Activated naive CD4-positive, alpha-beta T cell treated with anti-CD3 and anti-CD28 coated beads, Interleukin-2, amount 50 U/mL, for 72 hours (primary cell): ENCODE data around the gene MAVS. TPM values are rescaled to one million over a fixed set of nuclear protein-coding genes. Genes with fewer than 3 reads are reported as not detected.
A peak's percentile ranks its signal among the peaks of the same experiment; 100 is the strongest.

Source experiments
- ATAC-seq, 2 donors: fragments of 150-1000 bp; cut with Tn5 transposase; 2 replicates each; pipeline ENCODE4 v1.10.0; 2021; ENCODE audit warnings: mild to moderate bottlenecking in 2 of 2, moderate library complexity in 2 of 2
- DNase-seq, 2 donors: peaks; one replicate each; pipeline ENCODE4 v3.0.0; 2021 to 2022; ENCODE audit warnings: low spot score in 2 of 2
- H3K27ac Mint-ChIP-seq, 2 donors: one replicate each; pipeline ENCODE4 v1.8.0; 2022; ENCODE audit warnings: mild to moderate bottlenecking in 2 of 2, mixed read lengths in 2 of 2
- H3K36me3 Mint-ChIP-seq, 2 donors: one replicate each; pipeline ENCODE4 v1.8.0; 2022; ENCODE audit warnings: mixed read lengths in 2 of 2
- H3K9me3 Mint-ChIP-seq, 2 donors: one replicate each; pipeline ENCODE4 v1.8.0; 2022; ENCODE audit warnings: mixed read lengths in 2 of 2
- total RNA-seq, 2 donors: library from RNA; stranded (reverse); gene quantifications; one replicate each; pipeline ENCODE4 v1.2.3, GENCODE V29; 2022

Gene MAVS
- total RNA-seq: 10 to 100 TPM; 22.5 to 30.1 TPM

DNA sequence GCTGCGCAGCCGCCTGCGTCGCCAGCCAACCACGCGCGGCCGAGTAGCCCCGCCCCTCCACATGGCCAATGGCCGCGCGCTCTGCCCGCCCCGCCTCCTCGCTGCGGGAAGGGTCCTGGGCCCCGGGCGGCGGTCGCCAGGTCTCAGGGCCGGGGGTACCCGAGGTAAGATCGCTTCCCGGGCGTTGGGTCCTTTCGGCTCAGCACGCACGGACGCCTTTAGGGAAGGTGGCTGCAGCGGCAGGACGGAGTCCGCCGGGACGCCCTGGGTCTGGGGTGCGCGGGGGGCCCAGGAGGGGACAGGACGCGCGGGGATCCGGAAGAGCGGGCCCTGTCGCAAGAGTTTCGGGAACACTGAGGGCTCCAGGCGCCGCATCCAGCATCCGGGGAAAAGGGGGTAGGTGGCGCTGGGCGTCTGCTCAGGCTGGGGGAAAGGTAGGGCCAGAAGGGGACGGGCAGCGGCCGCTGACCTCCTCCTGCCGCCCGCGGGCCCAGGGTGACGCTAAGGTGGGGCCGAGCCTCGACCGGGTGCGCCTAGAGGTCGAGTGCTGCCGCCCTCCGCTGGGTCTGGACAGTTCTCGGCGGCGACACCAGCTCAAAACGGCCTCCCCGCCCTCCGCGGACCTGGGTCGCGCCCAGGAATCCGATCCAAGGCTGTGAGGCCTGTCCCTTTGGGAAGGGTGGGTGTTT is at the start of gene MAVS:
Gene MAVS, plus strand, starts transcription at position 95 of the 689 bp plus-strand sequence. CDS start 7,791 bp downstream, outside the sequence.
- peak within 1 kb of the TSS; percentile 93 to 95 for H3K27ac Mint-ChIP-seq
- peaks cover 0 to 6% of the 10 kb centered on the region in 2 donors for H3K36me3 Mint-ChIP-seq
- no peaks in the 10 kb centered on the region for H3K9me3 Mint-ChIP-seq
- DNase-seq (peak; percentile 90 to 92), ATAC-seq (peak; percentile 98 to 99)

DNA sequence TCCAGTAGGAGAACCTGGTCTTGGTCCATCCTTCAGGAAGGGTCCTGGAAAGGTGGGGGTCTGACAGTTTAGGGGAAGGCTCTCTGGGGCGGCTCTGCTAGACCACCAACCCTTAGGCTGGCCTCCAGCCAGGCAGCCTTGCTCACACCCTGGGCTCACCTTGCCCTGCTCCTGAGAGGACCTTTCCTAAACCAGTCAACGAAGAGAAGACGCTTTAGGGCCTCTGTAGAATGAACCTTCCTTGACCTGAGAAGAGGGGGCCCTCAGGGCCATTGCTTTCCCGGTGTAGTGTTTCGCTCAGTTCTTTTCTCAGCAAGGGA is 49.4 kb upstream of the MAVS start:
- ATAC-seq (no peak), DNase-seq (no peak)
- Mint-ChIP-seq H3K36me3 (peaks cover 35 to 39% of the 10 kb centered on the region in 2 donors), H3K27ac (peak overlapping the region; percentile 86 to 99), H3K9me3 (no peaks in the 10 kb centered on the region)

DNA sequence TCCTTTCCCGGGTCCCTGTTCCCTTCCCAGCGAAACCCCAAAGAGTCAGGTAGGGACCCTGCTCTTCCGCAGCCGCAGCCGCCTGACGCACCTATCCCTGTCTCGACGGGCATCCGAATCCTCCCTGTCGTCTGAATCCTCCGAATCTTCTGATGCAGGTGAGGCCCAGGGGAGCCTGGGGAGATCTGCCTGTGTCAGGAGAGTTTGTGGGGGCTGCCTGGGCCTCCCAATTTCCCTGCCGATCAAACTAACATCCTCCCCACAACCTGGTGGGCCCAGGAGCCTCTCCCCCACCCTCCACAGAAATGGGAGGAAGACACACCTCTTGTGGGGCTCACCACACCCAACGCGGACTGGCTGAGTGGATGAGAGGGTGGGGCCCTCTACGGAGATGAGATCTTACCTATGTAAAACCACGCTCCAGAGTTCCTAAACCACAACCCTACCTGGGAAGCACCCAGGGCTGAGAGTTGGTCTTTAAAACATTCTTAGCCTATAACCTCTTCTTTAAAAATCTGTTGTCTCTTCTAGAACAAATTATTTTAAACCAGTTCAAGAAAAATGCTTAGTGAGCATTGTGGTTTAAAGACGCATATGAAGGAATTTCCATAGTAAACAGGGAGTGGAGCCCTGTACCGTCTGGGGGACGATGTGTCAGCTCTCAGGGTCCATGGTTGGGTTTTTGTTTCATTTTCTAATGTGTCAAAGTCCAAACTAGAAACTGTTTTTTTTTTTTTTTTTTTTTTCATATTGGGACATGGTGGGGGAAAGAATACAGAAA is 48.9 kb upstream of the MAVS start:
- H3K36me3 Mint-ChIP-seq: peaks cover 41 to 43% of the 10 kb centered on the region in 2 donors
- ATAC-seq: peak; percentile 21 to 22

DNA sequence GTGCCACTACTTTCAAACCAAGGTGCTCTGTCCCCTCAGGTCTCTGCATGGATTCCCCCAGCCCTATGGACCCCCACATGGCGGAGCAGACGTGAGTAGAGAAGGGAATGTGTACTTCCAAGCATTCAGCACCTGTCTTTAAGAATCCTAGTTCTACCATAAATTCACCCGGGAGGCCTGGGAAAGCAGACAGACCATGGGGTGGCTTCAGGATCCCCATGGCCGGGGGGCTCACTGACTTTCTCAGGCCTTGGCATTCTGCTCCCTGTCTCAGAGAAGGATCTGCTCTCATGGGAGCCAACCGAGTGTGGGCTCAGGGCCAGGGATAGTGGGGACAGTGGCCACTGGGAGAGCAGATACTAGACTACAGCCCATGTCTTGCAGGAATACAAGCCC is 48.3 kb upstream of the MAVS start:
- Mint-ChIP-seq H3K36me3 (peaks cover 44 to 45% of the 10 kb centered on the region in 2 donors), H3K27ac (peak overlapping the region; percentile 86 to 99), H3K9me3 (no peaks in the 10 kb centered on the region)
- DNase-seq (no peak), ATAC-seq (no peak)

More for the DNA sequence above, 48.9 kb upstream of the MAVS start:
- no peak for DNase-seq
- Mint-ChIP-seq H3K9me3 (no peaks in the 10 kb centered on the region), H3K27ac (peak overlapping the region; percentile 86 to 99)

DNA sequence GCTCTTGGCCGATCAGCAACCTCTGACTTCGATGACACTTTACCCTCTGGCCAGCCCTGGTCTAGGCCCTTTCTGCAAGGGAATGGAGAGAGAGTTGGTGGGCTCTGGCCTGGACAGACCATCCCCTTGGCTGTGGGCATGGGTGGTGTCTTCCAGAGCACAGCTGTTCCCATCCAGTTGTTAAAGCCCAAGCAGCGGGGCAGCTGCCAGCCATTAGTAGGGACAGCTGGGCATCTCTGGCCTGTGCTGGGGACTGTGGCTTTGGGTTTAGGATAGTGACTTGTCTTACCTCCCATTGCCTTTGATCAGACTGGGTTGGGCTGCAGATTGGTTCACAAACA is 47.8 kb upstream of the MAVS start:
- peak overlapping the region; percentile 86 to 99 for H3K27ac Mint-ChIP-seq
- no peaks in the 10 kb centered on the region for H3K9me3 Mint-ChIP-seq
- ATAC-seq: no peak

DNA sequence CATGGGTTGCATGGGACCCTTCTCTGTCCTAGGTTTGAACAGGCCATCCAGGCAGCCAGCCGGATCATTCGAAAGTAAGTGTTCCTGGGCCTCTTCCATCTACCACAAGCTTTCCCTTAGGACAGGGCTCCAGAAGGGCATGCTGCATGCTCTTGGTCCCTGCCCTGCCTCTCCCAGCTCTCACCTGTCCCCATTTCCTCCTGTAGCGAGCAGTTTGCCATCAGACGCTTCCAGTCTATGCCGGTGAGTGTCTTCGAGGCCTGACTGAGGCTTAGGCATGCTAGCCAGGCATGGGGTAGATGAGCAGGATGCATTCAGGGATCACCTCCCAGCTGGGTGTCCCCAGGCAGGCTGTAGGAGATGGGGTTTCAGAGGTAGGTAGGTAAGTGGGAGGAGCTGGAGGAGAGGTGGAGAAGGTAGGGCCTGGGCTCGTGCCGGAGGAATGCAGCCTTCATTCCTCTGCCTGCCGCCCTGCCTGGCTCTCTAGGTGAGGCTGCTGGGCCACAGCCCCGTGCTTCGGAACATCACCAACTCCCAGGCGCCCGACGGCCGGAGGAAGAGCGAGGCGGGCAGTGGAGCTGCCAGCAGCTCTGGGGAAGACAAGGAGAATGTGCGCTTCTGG is 46.3 kb upstream of the MAVS start:
- Mint-ChIP-seq H3K36me3 (peaks cover 50 to 59% of the 10 kb centered on the region in 2 donors), H3K27ac (peak overlapping the region; percentile 86 to 92), H3K9me3 (no peaks in the 10 kb centered on the region)
- ATAC-seq (no peak), DNase-seq (no peak)

More for the DNA sequence above, 47.8 kb upstream of the MAVS start:
- H3K36me3 Mint-ChIP-seq: peaks cover 45 to 49% of the 10 kb centered on the region in 2 donors
- DNase-seq: no peak

DNA sequence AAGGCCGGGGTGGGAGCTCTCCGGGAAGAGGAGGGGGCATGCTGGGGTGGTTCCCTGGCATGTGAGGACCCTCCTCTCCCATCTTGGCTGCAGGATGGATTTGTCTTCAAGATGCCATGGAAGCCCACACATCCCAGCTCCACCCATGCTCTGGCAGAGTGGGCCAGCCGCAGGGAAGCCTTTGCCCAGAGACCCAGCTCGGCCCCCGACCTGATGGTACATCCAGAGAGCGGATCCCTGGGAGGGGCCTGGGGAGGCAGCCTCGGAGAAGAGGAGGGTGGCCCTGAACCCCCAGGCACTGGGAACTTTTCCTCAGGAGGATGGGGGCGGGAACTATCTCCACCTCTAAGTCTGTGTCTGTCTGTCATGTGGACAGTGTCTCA is 45.8 kb upstream of the MAVS start:
- ATAC-seq: no peak
- no peak for DNase-seq
- H3K36me3 Mint-ChIP-seq: peaks cover 50 to 64% of the 10 kb centered on the region in 2 donors
- peak overlapping the region in 1 of 2 donors; percentile 86 for H3K27ac Mint-ChIP-seq
- H3K9me3 Mint-ChIP-seq: no peaks in the 10 kb centered on the region

DNA sequence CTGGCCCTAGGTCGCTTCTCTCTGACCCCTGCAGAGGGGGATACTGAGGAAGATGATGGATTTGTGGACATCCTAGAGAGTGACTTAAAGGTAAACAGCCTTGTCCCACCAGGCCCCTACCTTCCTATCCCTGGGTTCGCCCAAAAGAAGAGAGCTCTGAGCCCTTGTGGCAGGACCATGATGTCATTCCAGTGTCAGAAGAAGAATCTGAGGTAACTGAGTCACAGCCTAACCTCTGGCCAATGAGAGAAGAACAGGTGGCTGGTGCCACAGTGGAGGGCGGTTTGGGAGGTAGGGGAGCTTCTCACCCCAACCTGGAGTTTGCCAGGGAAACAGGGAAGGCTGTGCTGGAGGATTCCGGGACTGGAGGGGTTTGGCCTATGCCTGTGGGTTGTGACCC is 45.3 kb upstream of the MAVS start:
- no peaks in the 10 kb centered on the region for H3K9me3 Mint-ChIP-seq
- DNase-seq (no peak), ATAC-seq (peak in 1 of 2 donors; percentile 11)
- H3K27ac Mint-ChIP-seq: peak overlapping the region in 1 of 2 donors; percentile 86
- peaks cover 50 to 68% of the 10 kb centered on the region in 2 donors for H3K36me3 Mint-ChIP-seq

DNA sequence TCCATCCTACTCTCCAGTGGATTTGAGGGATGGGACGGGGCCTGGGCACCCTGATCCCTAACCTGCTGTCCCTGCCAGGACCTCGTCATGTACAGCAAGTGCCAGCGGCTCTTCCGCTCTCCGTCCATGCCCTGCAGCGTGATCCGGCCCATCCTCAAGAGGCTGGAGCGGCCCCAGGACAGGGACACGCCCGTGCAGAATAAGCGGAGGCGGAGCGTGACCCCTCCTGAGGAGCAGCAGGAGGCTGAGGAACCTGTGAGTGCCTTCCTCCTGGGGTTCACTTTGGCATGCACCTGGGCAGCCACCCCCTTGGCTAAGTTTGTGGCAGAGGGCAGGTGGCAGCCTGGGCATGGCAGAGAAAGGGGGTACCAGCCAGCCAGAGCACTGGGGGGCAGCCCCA is 44.8 kb upstream of the MAVS start:
- ATAC-seq: no peak
- Mint-ChIP-seq H3K36me3 (peaks cover 49 to 66% of the 10 kb centered on the region in 2 donors), H3K27ac (peak overlapping the region in 1 of 2 donors; percentile 86), H3K9me3 (no peaks in the 10 kb centered on the region)
- no peak for DNase-seq

DNA sequence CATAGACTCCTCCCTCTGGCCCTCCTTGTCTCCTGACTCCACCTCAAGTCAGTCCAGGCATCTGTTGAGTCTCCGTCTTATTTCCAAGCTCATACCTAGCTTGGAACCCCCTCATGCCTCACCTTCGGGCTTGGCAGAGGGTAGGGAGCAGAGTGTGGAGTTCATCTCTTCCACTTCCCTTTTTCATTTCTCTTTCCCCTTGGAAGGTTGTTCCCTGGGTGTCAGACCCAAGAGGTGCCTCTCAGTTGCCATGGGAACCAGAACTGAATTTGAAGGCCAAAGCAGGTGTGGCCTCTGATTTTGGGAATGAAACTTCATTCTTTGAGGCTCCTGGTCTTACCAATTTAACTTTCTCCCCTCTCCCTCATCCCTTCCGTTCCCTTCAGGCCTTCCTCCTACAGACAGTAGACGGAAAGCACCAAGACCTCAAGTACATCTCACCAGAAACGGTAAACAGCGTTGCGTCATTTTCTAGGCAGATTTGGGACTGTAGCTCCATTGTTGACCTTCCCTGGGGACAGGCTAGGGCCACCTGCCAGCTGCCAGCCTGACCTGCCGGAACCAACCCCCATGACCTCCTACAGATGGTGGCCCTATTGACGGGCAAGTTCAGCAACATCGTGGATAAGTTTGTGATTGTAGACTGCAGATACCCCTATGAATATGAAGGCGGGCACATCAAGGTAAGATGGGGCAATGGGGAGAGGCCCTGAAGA is 44.0 kb upstream of the MAVS start:
- DNase-seq: no peak
- Mint-ChIP-seq H3K27ac (peak overlapping the region; percentile 67 to 86), H3K36me3 (peaks cover 41 to 58% of the 10 kb centered on the region in 2 donors), H3K9me3 (no peaks in the 10 kb centered on the region)
- no peak for ATAC-seq

DNA sequence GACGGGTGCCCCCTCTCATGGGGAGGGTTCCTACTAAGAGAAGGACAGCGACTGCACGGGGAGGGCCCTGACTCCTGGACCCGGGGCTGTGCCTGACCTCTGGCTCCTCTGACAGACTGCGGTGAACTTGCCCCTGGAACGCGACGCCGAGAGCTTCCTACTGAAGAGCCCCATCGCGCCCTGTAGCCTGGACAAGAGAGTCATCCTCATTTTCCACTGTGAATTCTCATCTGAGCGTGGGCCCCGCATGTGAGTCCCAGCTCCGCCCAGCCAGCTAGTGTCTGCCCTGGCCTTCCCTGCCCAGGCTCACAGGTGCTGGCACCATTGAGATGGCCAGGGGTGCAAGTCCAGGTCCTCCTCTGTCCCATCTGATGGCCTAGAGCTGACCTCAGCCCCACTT is 43.3 kb upstream of the MAVS start:
- peaks cover 37 to 52% of the 10 kb centered on the region in 2 donors for H3K36me3 Mint-ChIP-seq
- no peaks in the 10 kb centered on the region for H3K9me3 Mint-ChIP-seq
- no peak for ATAC-seq
- DNase-seq: no peak
- H3K27ac Mint-ChIP-seq: peak overlapping the region in 1 of 2 donors; percentile 72

DNA sequence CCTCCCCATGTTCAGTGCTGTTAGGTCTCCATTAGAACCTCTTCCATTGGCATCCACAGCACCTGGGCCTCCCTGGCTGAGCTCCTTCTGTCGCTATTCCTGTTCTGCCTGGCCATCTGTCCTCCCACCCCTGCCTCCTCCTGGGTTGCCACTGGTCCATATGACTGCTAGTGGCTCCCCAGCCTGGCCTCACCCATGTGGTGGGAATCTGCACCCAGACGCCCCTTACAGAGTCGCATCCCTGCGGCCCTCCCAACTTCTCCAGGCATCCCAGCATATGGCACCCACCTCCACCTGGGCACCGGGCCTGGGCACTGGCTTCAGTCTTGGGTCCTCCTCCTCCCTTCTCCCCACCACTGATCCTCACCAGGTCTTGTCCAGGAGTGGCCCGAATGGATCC is 42.8 kb upstream of the MAVS start:
- ATAC-seq (no peak), DNase-seq (no peak)
- Mint-ChIP-seq H3K36me3 (peaks cover 35 to 46% of the 10 kb centered on the region in 2 donors), H3K9me3 (no peaks in the 10 kb centered on the region), H3K27ac (peak overlapping the region; percentile 10 to 72)

DNA sequence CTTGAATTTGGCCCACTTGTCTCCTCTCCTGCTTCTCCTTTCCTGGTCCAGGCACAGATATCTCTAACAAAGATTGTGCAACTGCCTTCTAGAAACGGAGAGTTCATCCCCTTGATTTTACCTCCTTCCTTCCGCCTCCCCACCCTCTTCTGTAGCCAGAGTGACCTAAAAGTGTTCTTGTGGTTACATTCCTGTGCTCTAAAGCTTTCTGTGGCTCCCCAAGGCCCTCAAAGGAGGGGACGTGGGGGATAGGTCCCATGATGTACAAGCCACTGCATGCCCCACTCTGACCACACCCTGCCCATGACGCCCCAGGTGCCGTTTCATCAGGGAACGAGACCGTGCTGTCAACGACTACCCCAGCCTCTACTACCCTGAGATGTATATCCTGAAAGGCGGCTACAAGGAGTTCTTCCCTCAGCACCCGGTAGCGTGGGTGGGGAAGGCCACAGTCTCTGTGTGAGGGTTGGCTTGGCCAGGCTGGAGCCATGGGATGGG is 42.3 kb upstream of the MAVS start:
- ATAC-seq: no peak
- peaks cover 30 to 42% of the 10 kb centered on the region in 2 donors for H3K36me3 Mint-ChIP-seq
- H3K27ac Mint-ChIP-seq: peak overlapping the region; percentile 25 to 72

DNA sequence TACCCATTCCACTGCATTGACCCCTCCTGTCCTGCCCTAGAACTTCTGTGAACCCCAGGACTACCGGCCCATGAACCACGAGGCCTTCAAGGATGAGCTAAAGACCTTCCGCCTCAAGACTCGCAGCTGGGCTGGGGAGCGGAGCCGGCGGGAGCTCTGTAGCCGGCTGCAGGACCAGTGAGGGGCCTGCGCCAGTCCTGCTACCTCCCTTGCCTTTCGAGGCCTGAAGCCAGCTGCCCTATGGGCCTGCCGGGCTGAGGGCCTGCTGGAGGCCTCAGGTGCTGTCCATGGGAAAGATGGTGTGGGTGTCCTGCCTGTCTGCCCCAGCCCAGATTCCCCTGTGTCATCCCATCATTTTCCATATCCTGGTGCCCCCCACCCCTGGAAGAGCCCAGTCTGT is 41.9 kb upstream of the MAVS start:
- ATAC-seq (no peak), DNase-seq (no peak)
- no peaks in the 10 kb centered on the region for H3K9me3 Mint-ChIP-seq
- peaks cover 27 to 38% of the 10 kb centered on the region in 2 donors for H3K36me3 Mint-ChIP-seq
- H3K27ac Mint-ChIP-seq: peak overlapping the region in 1 of 2 donors; percentile 62

More for the DNA sequence above, 42.3 kb upstream of the MAVS start:
- H3K9me3 Mint-ChIP-seq: no peaks in the 10 kb centered on the region
- no peak for DNase-seq

DNA sequence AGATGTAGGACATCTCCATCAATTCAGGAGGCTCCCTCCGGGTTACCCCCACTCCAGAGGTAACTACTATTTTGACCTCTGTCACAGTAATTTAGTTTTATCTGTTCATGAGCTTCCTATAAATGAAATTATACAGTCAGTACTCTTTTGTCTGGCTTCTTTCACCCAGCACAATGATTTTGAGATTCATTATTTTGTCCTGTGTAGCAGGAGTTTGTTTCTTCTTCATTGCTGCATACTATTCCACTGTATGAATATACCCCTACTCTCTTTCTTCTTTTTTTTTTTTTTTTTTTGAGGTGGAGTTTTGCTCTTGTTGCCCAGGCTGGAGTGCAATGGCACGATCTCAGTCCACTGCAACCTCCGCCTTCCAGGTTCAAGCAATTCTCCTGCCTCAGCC is 38.1 kb upstream of the MAVS start:
- no peak for DNase-seq
- Mint-ChIP-seq H3K9me3 (no peaks in the 10 kb centered on the region), H3K27ac (peak overlapping the region in 1 of 2 donors; percentile 67), H3K36me3 (peaks cover 12 to 34% of the 10 kb centered on the region in 2 donors)
- ATAC-seq: no peak

DNA sequence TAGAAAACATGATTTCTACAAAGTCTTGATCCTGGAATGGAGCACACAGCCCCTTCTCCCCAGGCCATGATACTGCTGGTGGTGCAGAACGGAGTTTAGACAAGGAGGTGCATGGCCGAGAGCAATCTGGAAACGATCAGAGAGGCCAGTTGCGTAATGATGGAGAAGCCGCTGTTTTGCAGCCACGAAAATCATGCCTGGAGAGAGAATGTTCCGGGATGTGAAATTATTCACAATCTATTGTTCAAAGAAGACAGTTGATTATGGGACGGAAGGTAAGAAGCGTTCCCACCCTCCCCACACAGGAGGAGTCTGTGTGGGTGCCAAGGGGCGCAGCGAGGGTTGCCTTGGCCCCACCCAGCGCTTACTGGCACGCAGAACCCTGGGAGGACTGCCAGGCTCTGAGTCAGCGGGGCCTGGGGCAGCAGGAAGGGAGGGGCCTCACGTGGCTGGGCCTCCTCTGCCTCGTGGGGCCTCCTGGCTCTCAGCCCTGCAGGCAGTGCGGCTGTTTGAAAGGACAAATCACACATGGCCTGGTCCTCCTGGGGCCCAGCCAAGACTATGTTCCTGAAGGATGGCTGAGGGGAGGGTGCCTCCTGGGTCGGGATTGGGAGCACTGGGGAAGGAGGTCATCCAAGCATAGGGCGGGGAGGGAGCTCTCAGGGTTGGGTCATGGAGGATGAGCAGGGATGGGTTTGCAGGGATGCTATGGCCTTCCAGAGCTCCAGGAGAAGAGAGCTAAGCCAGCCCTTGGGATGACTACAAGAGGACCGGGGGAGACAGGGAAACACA is 35.0 kb upstream of the MAVS start:
- peak; percentile 90 to 95 for ATAC-seq
- H3K27ac Mint-ChIP-seq: peak overlapping the region; percentile 97 to 99

More for the DNA sequence above, 35.0 kb upstream of the MAVS start:
- DNase-seq: peak; percentile 86 to 95
- Mint-ChIP-seq H3K9me3 (no peaks in the 10 kb centered on the region), H3K36me3 (peaks cover 7 to 10% of the 10 kb centered on the region in 2 donors)
